GM21423 (cell line): ENCODE measurements around the gene MRGPRF.

Experiments
- ATAC-seq: cut with Tn5 transposase; IDR thresholded peaks from one replicate; pipeline ENCODE4 v1.9.1; 2021; ENCODE audit warnings: mild to moderate bottlenecking, moderate library complexity; ENCODE audit not compliant: unreplicated experiment

The MRGPRF gene

GRCh38 chr11:69013009-69013951 is at the start of gene MRGPRF:
MRGPRF (minus strand) TSS chr11:69013246; CDS start chr11:69009901, 3,345 bp downstream.
- no peak for ATAC-seq

- no peak for ATAC-seq
Measured at GRCh38 chr11:69062169-69062855, 49.3 kb upstream of the MRGPRF start.

GRCh38 chr11:69061713-69062053 is 48.6 kb upstream of the MRGPRF start:
- ATAC-seq: no peak

GRCh38 chr11:69060806-69061712 is 48.0 kb upstream of the MRGPRF start:
- no peak for ATAC-seq

GRCh38 chr11:69059985-69060384 is 46.9 kb upstream of the MRGPRF start:
- ATAC-seq: no peak

- ATAC-seq: no peak
Measured at GRCh38 chr11:69059429-69059828, 46.4 kb upstream of the MRGPRF start.

GRCh38 chr11:69058511-69059270 is 45.6 kb upstream of the MRGPRF start:
- ATAC-seq: no peak

GRCh38 chr11:69057801-69058200 is 44.8 kb upstream of the MRGPRF start:
- no peak for ATAC-seq

GRCh38 chr11:69057236-69057635 is 44.2 kb upstream of the MRGPRF start:
- no peak for ATAC-seq

- peak; percentile 76 for ATAC-seq
Measured at GRCh38 chr11:69055598-69056516, 42.8 kb upstream of the MRGPRF start.

GRCh38 chr11:69055212-69055586 is 42.2 kb upstream of the MRGPRF start:
- no peak for ATAC-seq

- no peak for ATAC-seq
Measured at GRCh38 chr11:69054397-69055211, 41.6 kb upstream of the MRGPRF start.

GRCh38 chr11:69053546-69054396 is 40.7 kb upstream of the MRGPRF start:
- ATAC-seq: no peak

GRCh38 chr11:69053169-69053477 is 40.1 kb upstream of the MRGPRF start:
- ATAC-seq: no peak

- ATAC-seq: no peak
Measured at GRCh38 chr11:69052343-69053168, 39.5 kb upstream of the MRGPRF start.

- ATAC-seq: no peak
Measured at GRCh38 chr11:69051381-69052342, 38.6 kb upstream of the MRGPRF start.
